Mucosa of descending colon (tissue), 3 donors: ENCODE data around the gene FZD8. TPM values are rescaled to one million over a fixed set of nuclear protein-coding genes. Genes with fewer than 3 reads are reported as not detected.

Experiments used
- ATAC-seq: fragments of 200-7000 bp; cut with Tn5 transposase; one replicate; pipeline ENCODE4 v1.9.1; 2020; ENCODE audit warnings: mild to moderate bottlenecking, moderate library complexity
- DNase-seq, 3 donors: peaks; one replicate each; pipeline ENCODE4 v3.0.0-alpha.2; 2020
- H3K36me3 ChIP-seq: fragments of 200-600 bp; one replicate; pipeline ENCODE4 v1.8.0; 2021; ENCODE audit warnings: low read depth, mild to moderate bottlenecking
- H3K4me1 ChIP-seq: fragments of 200-600 bp; one replicate; pipeline ENCODE4 v1.8.0; 2021; ENCODE audit warnings: low read depth, mild to moderate bottlenecking
- H3K4me3 ChIP-seq: fragments of 200-600 bp; one replicate; pipeline ENCODE4 v1.8.0; 2021; ENCODE audit warnings: mild to moderate bottlenecking
- H3K9me3 ChIP-seq: fragments of 200-600 bp; one replicate; pipeline ENCODE4 v1.8.0; 2021; ENCODE audit warnings: mild to moderate bottlenecking
- intact Hi-C, 2 donors: fragments of 100-400 bp; cut with DNase I in 1 of 2; cut with micrococcal nuclease in 1 of 2; formaldehyde crosslinking; loops; one replicate each; pipeline versions ENCODE4 v1.11.0 to v1.11.1; 2022; cut with DNase I, micrococcal nuclease
- total RNA-seq, 3 donors: library from RNA; stranded (reverse); fragmentation: NEBNext Ultra II Directional in 2 of 3; extraction: Animal tissue kit (Norgen Biotek cat#: 25700) in 2 of 3; gene quantifications; one replicate each; pipeline versions ENCODE4 v1.2.1 to v1.2.4, GENCODE V29; 2021 to 2023
- TF ChIP-seq, protein P1 (sequence below): fragments of 200-600 bp; IDR thresholded peaks from one replicate; pipeline ENCODE4 v1.8.0; 2022; ENCODE audit warnings: antibody characterized with exemption, mild to moderate bottlenecking
- donor health status: DM: no; HTN: no; CAD: no; lungs with moderate emphysema.
- donor health status: DM: no; HTN: no; CAD: no.
- donor health status: DM: no; HTN: yes; CAD: no.

The FZD8 gene
- total RNA-seq, 3 donors from 2014 or later: 13.4 to 31.3 (median 14.8) TPM

DNA sequence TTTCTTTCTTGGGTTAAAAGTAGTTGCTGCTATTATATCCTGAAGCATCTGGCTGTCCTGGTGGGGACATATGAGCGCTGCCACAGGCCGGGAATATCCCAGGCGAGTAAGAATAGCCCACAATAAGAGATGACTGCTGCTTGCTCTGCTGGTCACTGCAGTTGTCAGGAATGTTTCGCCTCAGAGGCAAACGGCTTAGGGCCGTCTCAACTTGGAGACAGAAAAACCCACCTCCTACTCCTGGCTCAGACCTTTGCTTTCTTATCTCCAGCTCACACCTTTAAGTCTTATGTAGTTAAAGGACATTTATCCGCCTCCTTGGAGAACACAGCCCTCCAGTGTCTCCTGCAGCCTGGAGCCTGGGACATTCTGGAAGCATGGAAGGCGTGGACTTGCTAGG lies 36.9 kb downstream of the FZD8 start, which contains the start of gene GJD4:
TSS of gene GJD4 (plus strand) at position 151 of the 400 bp plus-strand sequence. CDS start at position 378, 227 bp downstream.
- no peak within 1 kb of the TSS for H3K4me3 ChIP-seq
- TF ChIP-seq, protein P1, sequence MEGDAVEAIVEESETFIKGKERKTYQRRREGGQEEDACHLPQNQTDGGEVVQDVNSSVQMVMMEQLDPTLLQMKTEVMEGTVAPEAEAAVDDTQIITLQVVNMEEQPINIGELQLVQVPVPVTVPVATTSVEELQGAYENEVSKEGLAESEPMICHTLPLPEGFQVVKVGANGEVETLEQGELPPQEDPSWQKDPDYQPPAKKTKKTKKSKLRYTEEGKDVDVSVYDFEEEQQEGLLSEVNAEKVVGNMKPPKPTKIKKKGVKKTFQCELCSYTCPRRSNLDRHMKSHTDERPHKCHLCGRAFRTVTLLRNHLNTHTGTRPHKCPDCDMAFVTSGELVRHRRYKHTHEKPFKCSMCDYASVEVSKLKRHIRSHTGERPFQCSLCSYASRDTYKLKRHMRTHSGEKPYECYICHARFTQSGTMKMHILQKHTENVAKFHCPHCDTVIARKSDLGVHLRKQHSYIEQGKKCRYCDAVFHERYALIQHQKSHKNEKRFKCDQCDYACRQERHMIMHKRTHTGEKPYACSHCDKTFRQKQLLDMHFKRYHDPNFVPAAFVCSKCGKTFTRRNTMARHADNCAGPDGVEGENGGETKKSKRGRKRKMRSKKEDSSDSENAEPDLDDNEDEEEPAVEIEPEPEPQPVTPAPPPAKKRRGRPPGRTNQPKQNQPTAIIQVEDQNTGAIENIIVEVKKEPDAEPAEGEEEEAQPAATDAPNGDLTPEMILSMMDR: no peak
- DNase-seq (no peak), ATAC-seq (no peak)
- peaks cover 10% of the 10 kb centered on the region for H3K4me1 ChIP-seq
- intact Hi-C loops: no loop called here
- H3K9me3 ChIP-seq: no peaks in the 10 kb centered on the region
- no peaks in the 10 kb centered on the region for H3K36me3 ChIP-seq

GRCh38 chr10:35600193-35600592 lies 41.9 kb downstream of the FZD8 start:
- no peak for ATAC-seq
- TF ChIP-seq, protein P1: no peak
- intact Hi-C loops: no loop called here
- Histone ChIP-seq H3K4me1 (no peaks in the 10 kb centered on the region), H3K36me3 (no peaks in the 10 kb centered on the region), H3K9me3 (no peaks in the 10 kb centered on the region), H3K4me3 (no peak overlapping the region)
- no peak for DNase-seq

- TF ChIP-seq, protein P1: no peak
- intact Hi-C loops: no loop called here
- DNase-seq (peak in 1 of 3 donors; percentile 18), ATAC-seq (no peak)
- Histone ChIP-seq H3K4me1 (no peaks in the 10 kb centered on the region), H3K4me3 (no peak overlapping the region), H3K9me3 (no peaks in the 10 kb centered on the region), H3K36me3 (no peaks in the 10 kb centered on the region)
These were observed 43.7 kb downstream of the FZD8 start for GRCh38 chr10:35598379-35598778.

DNA sequence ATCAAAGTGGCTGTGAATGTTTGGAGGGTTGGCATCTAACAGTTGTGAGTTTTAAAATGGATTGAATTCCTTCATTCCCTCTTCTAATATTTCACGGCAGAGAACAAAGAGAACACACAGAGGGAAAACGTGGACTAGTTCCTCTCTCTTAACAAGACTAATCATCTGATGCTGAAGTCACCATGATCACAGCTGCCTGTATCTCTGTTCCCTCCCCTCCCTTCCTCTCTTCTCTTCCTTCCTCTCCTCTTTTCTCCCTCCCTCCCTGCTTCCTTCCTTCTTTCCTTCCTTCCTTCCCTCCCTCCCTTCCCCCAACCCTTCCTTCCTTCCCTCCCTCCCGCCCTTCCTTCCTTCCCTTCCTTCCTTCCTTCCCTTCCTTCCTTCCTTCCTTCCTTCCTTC lies 47.0 kb downstream of the FZD8 start:
- TF ChIP-seq, protein P1: no peak
- ATAC-seq (no peak), DNase-seq (no peak)
- H3K9me3 ChIP-seq: no peaks in the 10 kb centered on the region
- H3K4me3 ChIP-seq: no peak overlapping the region
- H3K36me3 ChIP-seq: no peaks in the 10 kb centered on the region
- H3K4me1 ChIP-seq: no peaks in the 10 kb centered on the region
- intact Hi-C loops: no loop called here

DNA sequence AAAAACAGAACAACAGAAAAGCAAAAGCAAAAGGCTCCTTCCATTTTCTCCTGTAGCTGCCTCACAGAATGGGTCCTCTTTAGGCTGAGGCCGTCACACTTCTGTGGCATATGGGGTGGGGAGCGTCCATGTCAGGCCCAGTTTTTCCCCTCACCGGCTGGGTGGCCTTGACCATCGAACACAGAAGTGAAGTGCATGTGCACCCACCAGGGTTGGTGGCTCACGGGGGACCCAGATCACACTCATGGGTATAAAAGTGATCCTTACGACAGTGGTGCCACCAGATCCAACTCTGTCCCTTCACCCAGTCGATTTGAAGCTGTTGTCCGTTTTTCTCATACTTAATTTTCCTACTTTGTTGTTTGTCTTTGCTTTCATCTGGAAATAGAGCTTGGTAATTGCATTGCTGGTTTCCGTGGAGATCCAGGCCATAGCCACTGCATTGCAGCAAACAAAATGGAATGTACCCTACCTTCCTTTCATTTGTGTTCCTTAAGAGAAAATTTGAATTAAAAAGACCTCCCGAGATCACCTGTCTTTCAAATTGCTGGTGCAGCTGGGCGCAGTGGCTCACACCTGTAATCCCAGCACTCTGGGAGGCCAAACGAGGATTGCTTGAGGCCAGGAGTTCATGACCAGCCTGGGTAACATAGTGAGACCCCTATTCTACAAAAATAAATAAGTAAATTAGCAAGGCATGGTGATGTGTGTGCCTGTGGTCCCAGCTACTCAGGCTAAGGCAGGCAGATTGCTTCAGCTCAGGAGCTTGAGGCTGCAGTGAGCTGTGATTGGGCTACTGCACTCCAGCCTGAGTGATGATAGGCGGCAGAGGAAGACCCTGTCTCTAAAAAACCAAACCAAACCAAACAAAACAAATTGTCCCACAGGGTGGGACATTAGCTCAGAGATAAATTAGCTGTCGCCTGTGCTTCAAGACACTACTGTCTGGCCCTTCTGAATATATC lies 47.7 kb downstream of the FZD8 start:
- intact Hi-C loops: no loop called here
- no peak for DNase-seq
- no peak for ATAC-seq
- Histone ChIP-seq H3K4me3 (no peak overlapping the region), H3K9me3 (no peaks in the 10 kb centered on the region), H3K36me3 (no peaks in the 10 kb centered on the region), H3K4me1 (no peaks in the 10 kb centered on the region)
- TF ChIP-seq, protein P1: no peak
